Gastroesophageal sphincter (tissue), 4 donors: ENCODE measurements around the gene TMC6. TPM values are rescaled to one million over a fixed set of nuclear protein-coding genes. Genes with fewer than 3 reads are reported as not detected.

Experiments
- ATAC-seq: fragments of 150-250 bp; one replicate; pipeline ENCODE4 v1.9.1; 2016; ENCODE audit warnings: mild to moderate bottlenecking, moderate library complexity
- H3K27ac ChIP-seq, 4 donors: fragments of 200-600 bp; sonication (generic) in 3 of 4; 1 replicate in 3 of 4; 2 replicates in 1 of 4; pipeline ENCODE4 v1.5.1; 2016 to 2019
- H3K27me3 ChIP-seq: fragments of 200-600 bp; sonication (generic); one replicate; pipeline ENCODE4 v1.5.1; 2019
- H3K36me3 ChIP-seq, 2 donors: fragments of 200-600 bp; sonication (generic); one replicate each; pipeline ENCODE4 v1.5.1; 2019; ENCODE audit warnings: control low read depth in 1 of 2
- H3K4me1 ChIP-seq, 3 donors: fragments of 200-600 bp; sonication (generic); 1 replicate in 2 of 3; 2 replicates in 1 of 3; pipeline ENCODE4 v1.5.1; 2016 to 2019; ENCODE audit warnings: control low read depth in 2 of 3
- H3K4me3 ChIP-seq, 2 donors: fragments of 200-600 bp; sonication (generic); one replicate each; pipeline ENCODE4 v1.5.1; 2019; ENCODE audit warnings: mild to moderate bottlenecking in 1 of 2, moderate library complexity in 1 of 2
- H3K9me3 ChIP-seq, 3 donors: fragments of 200-600 bp; sonication (generic); one replicate each; pipeline ENCODE4 v1.5.1; 2017 to 2019; ENCODE audit warnings: control low read depth in 2 of 3
- CTCF ChIP-seq, 4 experiments: fragments of 200-600 bp in 2 of 4; fragments of 450-650 bp in 2 of 4; sonication (generic) in 1 of 4; IDR thresholded peaks; one replicate each; pipeline ENCODE4 v1.5.1; 2017 to 2019; ENCODE audit warnings: antibody characterized with exemption in 4 of 4, mild to moderate bottlenecking in 2 of 4, moderate library complexity in 2 of 4
- EP300 ChIP-seq: sonication (generic); formaldehyde crosslinking; IDR thresholded peaks from one replicate; pipeline ENCODE4 v1.6.1; 2017; ENCODE audit warnings: antibody characterized with exemption, mild to moderate bottlenecking
- POLR2A ChIP-seq, 2 donors: fragments of 450-650 bp; IDR thresholded peaks; one replicate each; pipeline ENCODE4 v1.6.1; 2017; ENCODE audit warnings: antibody characterized with exemption in 2 of 2, mild to moderate bottlenecking in 2 of 2, moderate library complexity in 1 of 2
- POLR2AphosphoS5 ChIP-seq: sonication (generic); formaldehyde crosslinking; IDR thresholded peaks from one replicate; pipeline ENCODE4 v1.6.1; 2017; ENCODE audit warnings: antibody characterized with exemption
- WGBS, 2 donors: methylation state at CpG; one replicate each; pipeline ENCODE4 v1.1.5; 2018; ENCODE audit warnings: low coverage in 1 of 2; 5-methylcytosine and 5-hydroxymethylcytosine counted together
- total RNA-seq, 4 donors: library from RNA; depleted of rRNA; stranded (reverse); fragments of >200 nt; gene quantifications; one replicate each; pipeline ENCODE4 v1.1.0, GENCODE V29; 2016

Gene TMC6
- total RNA-seq, 4 donors from 2014 or later = 12.4 to 19.0 (median 15.5) TPM

DNA sequence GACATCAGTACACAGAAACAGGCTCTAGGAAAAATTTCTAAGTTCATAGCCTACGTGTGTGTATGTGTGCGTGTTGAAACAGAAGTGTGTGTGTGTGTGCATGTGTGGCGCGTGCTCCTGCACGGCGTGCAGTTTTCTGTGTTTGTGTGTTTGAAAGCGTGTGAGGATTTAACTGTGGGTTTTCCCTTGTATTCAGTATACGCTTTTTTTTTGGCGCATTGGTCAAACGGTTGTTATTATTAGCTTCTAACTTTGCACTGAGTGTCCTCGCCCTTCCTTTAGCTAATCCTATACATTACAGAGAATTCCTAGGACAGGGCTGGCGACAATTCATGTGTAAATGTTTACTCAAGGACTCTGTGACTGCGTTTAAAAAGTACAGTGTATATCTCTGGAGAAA lies 23.0 kb downstream of the TMC6 start:
- no peak for TF ChIP-seq EP300
- no peak for TF ChIP-seq POLR2A (IDR thresholded peaks at IDR 0.05)
- no peak for TF ChIP-seq CTCF (IDR thresholded peaks at IDR 0.05)
- peak; percentile 0 for TF ChIP-seq POLR2AphosphoS5
- no peak for ATAC-seq
- Histone ChIP-seq H3K9me3 (no peaks in the 10 kb centered on the region), H3K4me1 (peaks cover 0 to 47% (median 3%) of the 10 kb centered on the region in 3 donors), H3K27me3 (no peaks in the 10 kb centered on the region), H3K4me3 (no peak overlapping the region), H3K36me3 (peaks cover 0 to 80% of the 10 kb centered on the region in 2 donors), H3K27ac (peak overlapping the region in 1 of 4 donors; percentile 35)
- WGBS, 2 donors = 48 to 54% methylated on average over 13 of the region's 13 CpGs

DNA sequence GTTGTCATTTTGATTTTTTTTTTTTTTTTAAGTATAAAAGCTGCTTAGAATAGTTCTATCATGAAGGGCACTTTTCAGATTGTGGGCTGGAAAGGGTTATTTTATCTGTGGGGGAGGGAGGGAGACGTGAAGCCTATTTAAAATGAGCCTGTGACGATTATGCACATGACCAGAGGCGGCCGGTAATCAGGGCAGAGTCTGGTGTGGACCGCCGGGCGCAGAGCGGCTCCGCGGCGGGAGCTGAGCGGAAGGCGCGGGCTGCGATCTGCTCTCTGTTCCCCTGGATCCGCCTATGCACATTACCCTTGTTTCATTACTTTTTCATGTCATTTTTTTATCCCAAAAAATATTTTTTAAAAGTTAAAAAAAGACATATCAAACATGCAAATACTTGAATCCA lies 23.5 kb downstream of the TMC6 start:
- H3K4me3 ChIP-seq = no peak overlapping the region
- H3K36me3 ChIP-seq = peaks cover 0 to 80% of the 10 kb centered on the region in 2 donors
- ATAC-seq = no peak
- H3K4me1 ChIP-seq = peaks cover 0 to 47% (median 3%) of the 10 kb centered on the region in 3 donors
- H3K27me3 ChIP-seq = no peaks in the 10 kb centered on the region
- TF ChIP-seq EP300 (no peak), POLR2AphosphoS5 (peak; percentile 0)
- 82 to 93% methylated on average over 6 to 13 of the region's 16 CpGs for WGBS, 2 donors
- H3K9me3 ChIP-seq = no peaks in the 10 kb centered on the region
- peak overlapping the region in 1 of 4 donors; percentile 35 for H3K27ac ChIP-seq

DNA sequence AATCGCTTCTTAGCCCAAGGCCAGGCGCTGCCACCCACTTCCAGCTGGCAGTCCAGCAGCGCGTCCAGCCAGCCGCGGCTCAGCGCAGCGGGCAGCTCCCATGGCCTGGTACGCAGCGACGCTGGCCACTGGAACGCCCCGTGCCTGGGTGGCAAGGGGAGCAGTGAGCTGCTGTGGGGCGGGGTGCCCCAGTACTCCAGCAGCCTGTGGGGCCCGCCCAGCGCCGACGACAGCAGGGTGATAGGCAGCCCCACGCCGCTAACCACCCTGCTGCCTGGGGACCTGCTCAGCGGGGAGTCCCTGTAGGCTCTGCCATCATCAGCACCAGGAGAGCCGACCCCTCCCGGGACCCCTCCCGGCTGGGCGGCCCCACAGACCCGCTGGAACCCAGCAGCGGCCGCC lies 24.0 kb downstream of the TMC6 start:
- no CpG with 5 or more reads among the region's 28 CpGs for WGBS, 2 donors
- no peaks in the 10 kb centered on the region for H3K27me3 ChIP-seq
- peaks cover 0 to 82% of the 10 kb centered on the region in 2 donors for H3K36me3 ChIP-seq
- no peak for ATAC-seq
- H3K9me3 ChIP-seq = no peaks in the 10 kb centered on the region
- peak overlapping the region in 2 of 4 donors; percentile 12 to 35 for H3K27ac ChIP-seq
- no peak overlapping the region for H3K4me3 ChIP-seq
- peaks cover 0 to 47% (median 3%) of the 10 kb centered on the region in 3 donors for H3K4me1 ChIP-seq
- TF ChIP-seq POLR2A (IDR thresholded peaks at IDR 0.05) (no peak), EP300 (no peak), CTCF (IDR thresholded peaks at IDR 0.05) (no peak), POLR2AphosphoS5 (no peak)

DNA sequence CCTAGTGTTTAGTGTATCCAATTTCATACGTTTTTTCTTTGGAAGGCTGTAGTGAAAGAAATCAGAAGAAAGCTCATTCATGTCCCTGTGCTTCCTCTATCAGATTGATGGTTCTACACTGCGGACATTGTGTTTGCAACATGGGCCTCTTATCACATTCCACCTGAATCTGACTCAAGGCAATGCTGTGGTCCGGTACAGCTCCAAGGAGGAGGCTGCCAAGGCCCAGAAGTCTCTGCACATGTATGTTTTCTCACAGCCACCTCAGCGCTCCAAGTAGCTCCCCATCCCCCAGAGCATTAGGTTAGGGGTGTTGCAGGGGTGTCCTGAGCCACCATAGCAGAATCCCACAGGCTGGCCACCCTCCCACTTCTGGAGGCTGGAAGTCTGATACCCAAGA lies 25.2 kb downstream of the TMC6 start:
- H3K9me3 ChIP-seq = no peaks in the 10 kb centered on the region
- H3K4me3 ChIP-seq = no peak overlapping the region
- no peak for ATAC-seq
- WGBS, 2 donors = 33 to 48% methylated on average over 4 of the region's 4 CpGs
- H3K27ac ChIP-seq = peak overlapping the region in 2 of 4 donors; percentile 26 to 44
- H3K36me3 ChIP-seq = peaks cover 3 to 82% of the 10 kb centered on the region in 2 donors
- no peaks in the 10 kb centered on the region for H3K27me3 ChIP-seq
- no peak for TF ChIP-seq POLR2AphosphoS5
- TF ChIP-seq EP300 = no peak
- no peak for TF ChIP-seq CTCF (IDR thresholded peaks at IDR 0.05)
- TF ChIP-seq POLR2A (IDR thresholded peaks at IDR 0.05) = no peak
- peaks cover 0 to 37% (median 3%) of the 10 kb centered on the region in 3 donors for H3K4me1 ChIP-seq

- WGBS, 2 donors = 94 to 98% methylated on average over 4 to 7 of the region's 10 CpGs
- peaks cover 3 to 91% of the 10 kb centered on the region in 2 donors for H3K36me3 ChIP-seq
Observed at GRCh38 chr17:78101542-78101941, 27.0 kb downstream of the TMC6 start.

More at GRCh38 chr17:78101542-78101941, 27.0 kb downstream of the TMC6 start:
- Histone ChIP-seq H3K4me3 (no peak overlapping the region), H3K27me3 (no peaks in the 10 kb centered on the region), H3K4me1 (peaks cover 0 to 29% (median 0%) of the 10 kb centered on the region in 3 donors), H3K9me3 (no peaks in the 10 kb centered on the region), H3K27ac (no peak overlapping the region)
- no peak for TF ChIP-seq EP300
- no peak for TF ChIP-seq POLR2AphosphoS5
- TF ChIP-seq POLR2A (IDR thresholded peaks at IDR 0.05) = no peak
- no peak for TF ChIP-seq CTCF (IDR thresholded peaks at IDR 0.05)
- ATAC-seq = no peak
